Loucy (cell line): Measurements from ENCODE around the gene CHMP4A.

Experiments
- H2AFZ ChIP-seq: fragments of 200-600 bp; sonication (generic); 2 replicates; pipeline ENCODE4 v1.6.0; 2016; ENCODE audit warnings: antibody characterized with exemption, mild to moderate bottlenecking, low read length, moderate library complexity
- H3F3A ChIP-seq: fragments of 200-600 bp; 2 replicates; pipeline ENCODE4 v1.6.0; 2016; ENCODE audit warnings: antibody characterized with exemption, low read depth, mild to moderate bottlenecking
- H3K27me3 ChIP-seq: fragments of 200-600 bp; sonication (generic); 2 replicates; pipeline ENCODE4 v1.6.1; 2014; ENCODE audit warnings: low read length, mild to moderate bottlenecking; ENCODE audit not compliant: insufficient read depth, poor library complexity, severe bottlenecking
- H3K36me3 ChIP-seq: fragments of 200-600 bp; sonication (generic); 2 replicates; pipeline ENCODE4 v1.6.1; 2016; ENCODE audit warnings: low read length; ENCODE audit not compliant: insufficient read depth
- H3K4me1 ChIP-seq: fragments of 200-600 bp; sonication (generic); 2 replicates; pipeline ENCODE4 v1.5.1; 2014; ENCODE audit warnings: low read length, mild to moderate bottlenecking; ENCODE audit not compliant: insufficient read depth, poor library complexity, severe bottlenecking
- H3K4me2 ChIP-seq: fragments of 200-600 bp; sonication (generic); 2 replicates; pipeline ENCODE4 v1.6.0; 2014; ENCODE audit warnings: antibody characterized with exemption, low read length, low read depth, mild to moderate bottlenecking; ENCODE audit not compliant: poor library complexity, severe bottlenecking
- H3K4me3 ChIP-seq: fragments of 200-600 bp; sonication (generic); 2 replicates; pipeline ENCODE4 v1.5.1; 2014; ENCODE audit warnings: low read length, mild to moderate bottlenecking, mixed read lengths; ENCODE audit not compliant: poor library complexity, severe bottlenecking
- H3K79me2 ChIP-seq: fragments of 200-600 bp; sonication (generic); 2 replicates; pipeline ENCODE4 v1.6.1; 2014; ENCODE audit warnings: low read length; ENCODE audit not compliant: insufficient read depth
- H3K9ac ChIP-seq: fragments of 200-600 bp; sonication (generic); 2 replicates; pipeline ENCODE4 v1.6.0; 2014; ENCODE audit warnings: mild to moderate bottlenecking, low read depth, low read length, moderate library complexity; ENCODE audit not compliant: poor library complexity, severe bottlenecking
- H3K9me2 ChIP-seq: fragments of 200-600 bp; sonication (generic); replicated peaks from 2 replicates; pipeline ENCODE4 v1.6.1; 2016; ENCODE audit warnings: low read depth, low read length, mixed read lengths
- H3K9me3 ChIP-seq: fragments of 200-600 bp; sonication (generic); 2 replicates; pipeline ENCODE4 v1.6.1; 2014; ENCODE audit warnings: mild to moderate bottlenecking, antibody characterized with exemption, low read length, low read depth; ENCODE audit not compliant: insufficient read depth
- H4K20me1 ChIP-seq: fragments of 200-600 bp; sonication (generic); 2 replicates; pipeline ENCODE4 v1.6.0; 2014; ENCODE audit warnings: antibody characterized with exemption, low read length, mild to moderate bottlenecking; ENCODE audit not compliant: insufficient read depth, poor library complexity, severe bottlenecking
- CTCF ChIP-seq: fragments of 200-600 bp; sonication (generic); conservative IDR thresholded peaks from 2 replicates; pipeline ENCODE4 v1.5.1; 2014; ENCODE audit warnings: mild to moderate bottlenecking, antibody characterized with exemption, low read length
- EZH2phosphoT487 ChIP-seq: fragments of 200-600 bp; IDR thresholded peaks from 2 replicates; pipeline ENCODE4 v1.6.1; 2018; ENCODE audit warnings: antibody characterized with exemption, mild to moderate bottlenecking, moderate library complexity, borderline replicate concordance

The CHMP4A gene

GRCh38 chr14:24183014-24183481, 30.2 kb downstream of the CHMP4A start:
- Histone ChIP-seq H2AFZ (no peak overlapping the region), H3K9ac (no peak overlapping the region), H3F3A (no peaks in the 10 kb centered on the region), H3K9me2 (no peaks in the 10 kb centered on the region), H3K4me2 (no peak overlapping the region), H3K4me3 (no peak overlapping the region), H4K20me1 (no peaks in the 10 kb centered on the region), H3K9me3 (no peaks in the 10 kb centered on the region), H3K79me2 (no peaks in the 10 kb centered on the region), H3K36me3 (peaks cover 7% of the 10 kb centered on the region; the same call in 1 of the 2 replicates), H3K4me1 (peaks cover 6% of the 10 kb centered on the region), H3K27me3 (no peaks in the 10 kb centered on the region)
- TF ChIP-seq CTCF (no peak), EZH2phosphoT487 (no peak)

GRCh38 chr14:24182110-24182882, 31.0 kb downstream of the CHMP4A start:
- H3K4me1 ChIP-seq, result no peaks in the 10 kb centered on the region
- no peaks in the 10 kb centered on the region for H3K27me3 ChIP-seq
- no peaks in the 10 kb centered on the region for H3K9me2 ChIP-seq
- H4K20me1 ChIP-seq, result no peaks in the 10 kb centered on the region
- H3K4me2 ChIP-seq, result no peak overlapping the region
- no peaks in the 10 kb centered on the region for H3K79me2 ChIP-seq
- H3K4me3 ChIP-seq, result no peak overlapping the region
- peaks cover 7% of the 10 kb centered on the region; the same call in 1 of the 2 replicates for H3K36me3 ChIP-seq
- no peak overlapping the region for H2AFZ ChIP-seq
- H3K9ac ChIP-seq, result no peak overlapping the region
- TF ChIP-seq CTCF (no peak), EZH2phosphoT487 (no peak)
- H3K9me3 ChIP-seq, result no peaks in the 10 kb centered on the region
- H3F3A ChIP-seq, result no peaks in the 10 kb centered on the region

- Histone ChIP-seq H4K20me1 (no peaks in the 10 kb centered on the region), H3K4me3 (no peak overlapping the region), H3K4me1 (no peaks in the 10 kb centered on the region), H3K9me3 (no peaks in the 10 kb centered on the region), H3K79me2 (no peaks in the 10 kb centered on the region), H2AFZ (no peak overlapping the region), H3K9ac (no peak overlapping the region), H3K36me3 (peaks cover 7% of the 10 kb centered on the region; the same call in 1 of the 2 replicates), H3K9me2 (no peaks in the 10 kb centered on the region), H3K27me3 (no peaks in the 10 kb centered on the region), H3F3A (no peaks in the 10 kb centered on the region), H3K4me2 (no peak overlapping the region)
- TF ChIP-seq EZH2phosphoT487 (no peak), CTCF (no peak)
Measured at GRCh38 chr14:24181371-24182077, 31.8 kb downstream of the CHMP4A start.
